K562 treated with DMSO at 1 percent for 24 hours (cell line): ENCODE measurements around the gene ABHD2. TPM values are rescaled to one million over a fixed set of nuclear protein-coding genes. Genes with fewer than 3 reads are reported as not detected.

Experiments
- total RNA-seq: library from RNA; unstranded; fragments of 300-600 nt; gene quantifications from 2 replicates; pipeline ENCODE4 v1.2.3, GENCODE V29; 2022; ENCODE audit warnings: low read depth; ENCODE audit not compliant: insufficient read depth

The ABHD2 gene
- 18.8 and 21.5 TPM in 2 replicates for total RNA-seq

GRCh38 chr15:89087830-89088604 is at the start of gene ABHD2:
Gene ABHD2 (plus strand): TSS chr15:89088456. CDS start chr15:89116328, 27,872 bp downstream.

GRCh38 chr15:89221543-89221942 is 133.3 kb downstream of the ABHD2 start, which contains the start of gene RLBP1:
Gene RLBP1 (minus strand): TSS chr15:89221579. CDS start chr15:89218975, 2,604 bp downstream.

GRCh38 chr15:89243691-89244573 is 155.7 kb downstream of the ABHD2 start, which contains the start of gene FANCI:
Gene FANCI (plus strand): TSS chr15:89243979. CDS start chr15:89247648, 3,669 bp downstream.

Other genes starting within 250 kb of the ABHD2 start
- 5.5 and 6.9 TPM in 2 replicates for gene HAPLN3, start 192.9 kb upstream of the ABHD2 start, total RNA-seq
- 222 and 236 TPM in 2 replicates for gene MFGE8, start 175.1 kb upstream of the ABHD2 start, total RNA-seq
- not detected in 2 replicates for gene RLBP1, start 133.1 kb downstream of the ABHD2 start, total RNA-seq
- 90.7 and 115 TPM in 2 replicates for gene FANCI, start 155.5 kb downstream of the ABHD2 start, total RNA-seq
- 78.1 and 83.2 TPM in 2 replicates for gene POLG, start 246.4 kb downstream of the ABHD2 start, total RNA-seq